GM21786 (cell line): ENCODE measurements around the gene FRMD3.

Experiments
- ATAC-seq: cut with Tn5 transposase; IDR thresholded peaks from one replicate; pipeline ENCODE4 v1.9.1; 2021; ENCODE audit not compliant: unreplicated experiment

Gene FRMD3

GRCh38 chr9:83440641-83441040 lies 97.6 kb downstream of the FRMD3 start:
- ATAC-seq: no peak

DNA sequence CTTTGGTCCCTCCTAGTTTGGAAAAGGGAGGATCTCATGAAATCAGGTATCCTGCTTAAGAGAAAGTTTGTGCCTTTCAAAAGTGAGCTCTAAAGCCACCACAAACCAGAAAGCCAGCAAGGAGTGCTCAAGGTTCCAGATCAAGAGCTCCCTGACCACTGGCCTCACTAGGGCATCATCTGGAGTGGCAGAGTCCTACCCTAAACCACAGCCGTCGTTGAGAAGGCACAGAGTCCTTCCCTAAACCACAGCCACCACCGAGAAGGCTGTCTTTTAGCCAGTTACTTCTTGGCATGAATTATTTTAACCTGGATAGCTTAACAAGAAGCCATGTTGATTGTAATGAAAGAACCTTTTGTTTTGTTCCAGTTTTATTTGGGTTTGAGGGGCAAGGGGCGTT lies 102.9 kb downstream of the FRMD3 start:
- ATAC-seq: no peak

GRCh38 chr9:83434254-83434653 lies 103.9 kb downstream of the FRMD3 start:
- ATAC-seq: no peak

- ATAC-seq: no peak
Measured at GRCh38 chr9:83433846-83434245, 104.4 kb downstream of the FRMD3 start.

- no peak for ATAC-seq
Measured at GRCh38 chr9:83432877-83433550, 105.2 kb downstream of the FRMD3 start.

GRCh38 chr9:83432104-83432627 lies 106.0 kb downstream of the FRMD3 start:
- no peak for ATAC-seq

- ATAC-seq: no peak
Measured at GRCh38 chr9:83431101-83432060, 106.8 kb downstream of the FRMD3 start.

DNA sequence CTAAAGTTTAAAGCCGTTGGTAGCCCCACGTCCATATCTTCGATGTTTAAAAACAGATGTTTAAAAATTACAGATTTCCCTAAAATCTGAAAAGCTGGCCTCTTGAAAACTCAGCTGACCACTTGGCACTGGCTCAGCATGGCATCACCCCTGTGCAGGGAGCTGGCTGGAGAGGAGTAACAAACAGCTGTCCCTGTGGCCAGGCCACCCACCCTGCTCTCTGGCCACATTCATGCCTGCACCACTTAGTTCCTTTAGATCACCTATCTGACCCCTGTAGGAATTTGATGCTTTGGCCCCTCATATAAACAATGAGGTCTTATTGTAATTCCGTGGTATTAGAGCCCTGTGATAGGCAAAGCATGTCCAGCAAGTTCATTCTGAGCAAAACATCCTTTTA lies 107.5 kb downstream of the FRMD3 start:
- ATAC-seq: no peak

DNA sequence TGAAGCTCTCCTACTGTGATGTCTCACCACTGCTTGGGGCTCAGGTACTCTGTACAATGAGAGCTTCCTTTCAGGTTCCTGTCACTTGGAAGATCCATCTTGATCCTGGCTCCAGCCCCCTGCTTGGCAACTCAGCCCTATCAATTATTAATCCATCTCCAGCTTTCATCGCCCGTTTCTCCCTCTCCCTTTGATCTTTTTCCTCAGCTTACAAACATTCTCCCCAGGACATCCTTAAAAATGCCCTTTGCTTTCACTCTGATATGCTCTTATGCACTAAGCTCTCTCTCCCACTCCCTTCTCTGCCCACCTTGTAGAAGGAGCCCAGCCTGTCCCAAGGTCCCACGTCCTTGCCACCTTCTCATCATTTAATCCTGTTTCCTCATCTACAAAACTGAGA lies 109.0 kb downstream of the FRMD3 start:
- ATAC-seq: no peak

- ATAC-seq: no peak
Measured at GRCh38 chr9:83425240-83425639, 113.0 kb downstream of the FRMD3 start.

DNA sequence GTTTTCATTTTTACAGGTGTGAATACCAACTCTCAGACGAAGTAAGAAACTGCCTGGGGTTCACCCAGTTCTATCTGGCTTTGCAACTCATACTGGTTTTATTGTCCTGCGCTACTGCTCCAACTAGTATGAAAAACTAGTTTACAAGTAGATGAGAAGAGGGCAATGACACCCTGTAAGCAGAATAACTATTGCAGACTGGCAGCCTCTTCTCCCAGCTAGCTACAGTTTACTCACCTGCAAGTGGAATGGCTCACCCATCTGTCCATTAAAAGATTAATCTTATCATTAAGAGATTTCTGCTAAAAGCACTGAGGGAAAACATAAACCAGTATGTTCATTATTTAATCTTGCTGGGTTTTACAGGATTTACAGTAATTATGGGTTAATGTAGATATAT lies 113.4 kb downstream of the FRMD3 start:
- ATAC-seq: no peak

GRCh38 chr9:83423815-83424707 lies 114.1 kb downstream of the FRMD3 start:
- no peak for ATAC-seq

DNA sequence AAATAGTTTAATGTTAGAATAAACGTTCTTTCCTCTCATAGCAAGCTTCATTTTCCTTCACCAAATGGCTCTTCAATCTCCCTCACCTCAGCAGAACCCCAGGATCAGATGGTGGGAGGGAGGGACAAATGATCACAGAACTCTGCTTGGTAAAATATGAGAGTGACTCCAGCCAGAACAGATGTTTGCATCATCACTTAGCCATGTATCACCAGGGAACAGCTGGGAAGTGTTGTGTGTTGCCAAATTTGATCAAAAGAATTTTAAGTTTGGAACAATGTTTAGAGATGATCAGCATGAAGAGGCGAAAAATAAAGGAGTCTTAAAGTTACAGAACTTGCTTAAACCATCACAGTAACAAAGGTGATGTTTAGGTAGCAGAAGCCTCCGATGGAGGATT lies 115.7 kb downstream of the FRMD3 start:
- no peak for ATAC-seq

- ATAC-seq: no peak
Measured at GRCh38 chr9:83420486-83420885, 117.7 kb downstream of the FRMD3 start.

DNA sequence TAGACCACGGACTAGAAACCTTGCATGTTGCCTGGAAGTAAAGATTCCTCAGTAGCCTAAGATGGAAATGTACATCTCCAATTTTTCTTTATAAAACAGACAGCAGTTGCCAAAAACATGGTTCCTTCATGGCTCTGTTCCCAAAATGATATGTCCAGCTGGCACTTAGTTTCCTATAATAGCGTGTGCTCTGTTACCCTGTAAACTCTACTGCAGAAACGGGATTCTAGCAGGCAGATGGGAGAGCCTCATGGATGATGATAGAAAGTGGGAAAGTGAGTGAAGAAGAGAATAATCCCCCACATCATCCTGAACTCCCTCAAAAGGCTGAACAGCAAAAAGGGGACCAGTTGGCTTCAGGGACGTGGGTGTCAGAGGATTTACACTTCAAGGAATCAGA lies 118.2 kb downstream of the FRMD3 start:
- ATAC-seq: no peak

- no peak for ATAC-seq
Measured at GRCh38 chr9:83418283-83418682, 119.9 kb downstream of the FRMD3 start.

GRCh38 chr9:83413367-83413766 lies 124.8 kb downstream of the FRMD3 start:
- no peak for ATAC-seq

DNA sequence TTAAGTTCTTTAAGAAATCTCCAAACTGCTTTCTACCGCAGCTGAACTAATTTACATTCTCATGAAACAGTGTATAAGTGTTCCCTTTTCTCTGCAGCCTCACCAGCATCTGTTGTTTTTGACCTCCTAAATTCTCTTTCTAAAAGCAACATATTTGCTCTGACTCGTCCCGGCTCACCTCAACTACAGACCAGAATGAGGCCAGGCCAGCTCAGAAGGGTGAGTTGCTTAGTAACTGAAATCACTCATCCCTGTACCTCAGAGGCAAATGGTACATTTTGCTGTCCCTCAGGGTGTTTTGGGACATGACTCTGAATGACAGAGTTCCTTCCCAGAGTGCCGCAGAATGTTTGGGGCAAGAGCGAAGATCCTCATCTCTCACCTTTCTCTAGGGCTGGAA lies 127.5 kb downstream of the FRMD3 start:
- ATAC-seq: no peak

DNA sequence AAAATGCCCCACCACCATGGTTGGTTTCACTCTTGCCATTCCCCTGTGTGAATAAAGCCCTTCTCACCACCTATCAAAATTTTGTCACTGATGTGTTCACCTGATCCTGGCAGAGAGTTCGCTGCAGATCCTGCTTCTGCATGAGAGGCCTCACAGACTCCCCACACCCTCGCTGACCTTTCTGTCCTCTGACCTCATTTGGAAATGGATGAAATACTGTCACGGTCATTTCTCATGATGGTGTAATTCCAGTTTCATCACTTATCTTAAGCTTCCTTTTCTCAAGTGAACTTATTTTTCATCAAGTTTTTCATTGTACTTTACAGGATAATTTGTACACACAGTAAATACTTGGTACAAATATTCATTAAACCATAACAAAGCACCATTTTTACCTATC lies 131.3 kb downstream of the FRMD3 start:
- no peak for ATAC-seq

DNA sequence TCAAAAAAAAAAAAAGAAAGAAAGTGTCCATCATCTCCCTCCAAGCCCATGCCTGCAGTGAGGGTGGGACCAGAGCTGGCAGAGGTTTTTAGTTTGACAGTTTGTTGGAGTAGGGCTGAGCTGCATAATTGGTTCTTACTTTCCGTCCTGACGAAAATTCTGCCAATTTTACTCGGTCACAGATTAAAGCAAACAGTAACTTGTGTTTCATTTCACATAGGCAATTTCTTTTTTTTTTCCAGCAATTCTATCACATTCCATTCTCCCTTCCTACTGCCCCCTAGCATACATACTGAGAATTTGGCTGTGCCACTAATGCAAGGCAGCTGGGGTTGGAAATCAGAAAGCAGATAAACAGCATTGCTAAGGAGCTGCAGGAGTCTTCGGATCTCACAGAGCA lies 132.4 kb downstream of the FRMD3 start:
- no peak for ATAC-seq
